AG10803 (cell line): ENCODE results near the gene MYOCOS.
A peak's percentile ranks its signal among the peaks of the same experiment; 100 is the strongest.
"Not testable (repeated sequence)": the region's sequence is repeated elsewhere in the genome, so short reads cannot be mapped to it uniquely, and the experiment has no call there.

ENCODE experiments used
- DNase-seq: peaks from one replicate; pipeline ENCODE4 v3.0.0; 2010; ENCODE audit warnings: low read depth
- H3K4me3 ChIP-seq: 2 replicates; pipeline ENCODE4 v1.5.1; 2011; ENCODE audit warnings: mild to moderate bottlenecking, low read length, control low read depth
- TF ChIP-seq, protein P1 (sequence below): conservative IDR thresholded peaks from 2 replicates; pipeline ENCODE4 v1.5.1; 2011; ENCODE audit warnings: mild to moderate bottlenecking, low read length, control low read depth, inconsistent platforms

The MYOCOS gene

GRCh38 chr1:171606402-171606941 lies 15.6 kb upstream of the MYOCOS start:
- no peak overlapping the region for H3K4me3 ChIP-seq
- TF ChIP-seq, protein P1, sequence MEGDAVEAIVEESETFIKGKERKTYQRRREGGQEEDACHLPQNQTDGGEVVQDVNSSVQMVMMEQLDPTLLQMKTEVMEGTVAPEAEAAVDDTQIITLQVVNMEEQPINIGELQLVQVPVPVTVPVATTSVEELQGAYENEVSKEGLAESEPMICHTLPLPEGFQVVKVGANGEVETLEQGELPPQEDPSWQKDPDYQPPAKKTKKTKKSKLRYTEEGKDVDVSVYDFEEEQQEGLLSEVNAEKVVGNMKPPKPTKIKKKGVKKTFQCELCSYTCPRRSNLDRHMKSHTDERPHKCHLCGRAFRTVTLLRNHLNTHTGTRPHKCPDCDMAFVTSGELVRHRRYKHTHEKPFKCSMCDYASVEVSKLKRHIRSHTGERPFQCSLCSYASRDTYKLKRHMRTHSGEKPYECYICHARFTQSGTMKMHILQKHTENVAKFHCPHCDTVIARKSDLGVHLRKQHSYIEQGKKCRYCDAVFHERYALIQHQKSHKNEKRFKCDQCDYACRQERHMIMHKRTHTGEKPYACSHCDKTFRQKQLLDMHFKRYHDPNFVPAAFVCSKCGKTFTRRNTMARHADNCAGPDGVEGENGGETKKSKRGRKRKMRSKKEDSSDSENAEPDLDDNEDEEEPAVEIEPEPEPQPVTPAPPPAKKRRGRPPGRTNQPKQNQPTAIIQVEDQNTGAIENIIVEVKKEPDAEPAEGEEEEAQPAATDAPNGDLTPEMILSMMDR = no peak

DNA sequence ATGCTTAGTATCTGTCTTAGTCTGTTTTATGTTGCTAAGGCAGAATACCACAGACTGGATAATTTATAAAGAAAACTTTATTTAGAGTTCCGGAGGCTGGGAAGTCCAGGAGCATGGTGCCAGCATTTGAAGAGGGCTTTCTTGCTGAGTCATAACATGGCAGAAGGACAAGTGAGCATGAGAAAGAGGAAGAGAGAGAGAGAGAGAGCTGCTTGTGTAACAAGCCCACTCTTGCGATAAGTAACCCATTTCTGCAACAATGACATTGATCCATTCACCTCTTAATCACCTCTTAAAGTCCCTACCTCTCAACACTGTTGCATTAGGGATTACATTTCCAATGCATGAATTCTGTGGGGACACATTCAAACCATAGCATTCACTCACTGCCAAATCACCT lies 11.7 kb upstream of the MYOCOS start:
- TF ChIP-seq, protein P1 = no peak
- peak; percentile 54 for DNase-seq
- no peak overlapping the region for H3K4me3 ChIP-seq

More at GRCh38 chr1:171606402-171606941, 15.6 kb upstream of the MYOCOS start:
- DNase-seq = no peak

DNA sequence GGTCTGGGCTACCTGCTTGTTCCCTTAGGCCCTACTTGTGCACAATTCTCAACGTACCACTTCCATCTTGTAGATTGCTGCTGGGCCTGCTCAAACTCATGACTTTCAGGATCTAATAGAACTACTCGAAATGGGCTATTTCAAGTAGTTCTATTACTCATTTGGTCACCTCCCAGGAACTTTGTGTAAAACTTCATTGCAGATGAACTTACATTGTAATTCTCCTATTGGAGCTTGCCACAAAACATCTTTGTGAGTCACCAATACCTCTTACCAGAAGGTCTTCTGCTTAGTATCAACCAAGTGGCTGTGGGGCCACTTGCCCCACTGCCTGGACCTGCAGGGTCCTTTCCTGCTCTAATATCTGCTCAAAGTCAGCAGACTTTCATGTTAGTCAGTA lies 10.7 kb upstream of the MYOCOS start:
- DNase-seq = peak; percentile 35
- H3K4me3 ChIP-seq = no peak overlapping the region
- TF ChIP-seq, protein P1 = no peak

DNA sequence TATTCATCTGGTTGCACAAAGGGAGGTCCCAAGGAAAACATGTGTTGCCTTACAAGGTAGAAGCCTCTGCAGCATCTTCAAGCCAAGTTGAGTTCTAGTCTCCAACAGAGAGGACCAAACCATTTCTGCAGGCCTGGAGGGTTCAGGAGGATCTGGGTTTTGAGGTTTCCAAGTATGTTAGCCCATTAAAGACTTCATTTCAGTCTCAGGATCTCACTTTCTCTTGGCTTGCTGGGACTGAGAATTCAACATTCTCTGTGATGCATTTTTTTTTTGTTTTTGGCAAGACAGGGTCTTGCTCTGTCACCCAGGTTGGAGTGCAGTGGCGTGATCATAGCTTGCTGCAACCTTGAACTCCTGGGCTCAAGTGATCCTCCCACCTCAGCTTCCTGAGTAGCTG lies 8.8 kb upstream of the MYOCOS start:
- DNase-seq = no peak
- no peak overlapping the region for H3K4me3 ChIP-seq
- TF ChIP-seq, protein P1 = no peak

GRCh38 chr1:171615122-171615906 lies 6.7 kb upstream of the MYOCOS start:
- not testable (repeated sequence) for DNase-seq, H3K4me3 ChIP-seq

- no peak for DNase-seq
- TF ChIP-seq, protein P1 = no peak
- no peak overlapping the region for H3K4me3 ChIP-seq
Measured at GRCh38 chr1:171616586-171616985, 5.5 kb upstream of the MYOCOS start.

GRCh38 chr1:171623651-171624331 lies 1.7 kb downstream of the MYOCOS start:
- no peak for DNase-seq
- no peak overlapping the region for H3K4me3 ChIP-seq
- TF ChIP-seq, protein P1 = no peak
